ENCODE data around the gene ATP2B3. TPM values are rescaled to one million over a fixed set of nuclear protein-coding genes. Genes with fewer than 3 reads are reported as not detected.
"Not testable (repeated sequence)": the region's sequence is repeated elsewhere in the genome, so short reads cannot be mapped to it uniquely, and the experiment has no call there.

Gene ATP2B3
- total and polyA plus RNA-seq, 2 experiments from 2014 or later, result 0.17 TPM; not detected in 1

GRCh38 chrX:153604666-153605380 is 87.4 kb downstream of the ATP2B3 start:
- not testable (repeated sequence) for H3K36me3 Mint-ChIP-seq (ENCODE audit: low read depth); DNase-seq (ENCODE audit: low spot score); ATAC-seq; H3K27ac ChIP-seq (ENCODE audit: low read depth); H3K4me1 Mint-ChIP-seq; H3K4me3 Mint-ChIP-seq; H3K9me2 ChIP-seq (ENCODE audit: insufficient read depth); H3K79me2 ChIP-seq (replicated peaks; ENCODE audit: insufficient read depth); H2AFZ ChIP-seq; H3K4me2 ChIP-seq; H3K36me3 ChIP-seq (ENCODE audit: insufficient read depth); H3F3A ChIP-seq (replicated peaks; ENCODE audit: low read depth); H4K20me1 ChIP-seq (replicated peaks; ENCODE audit: insufficient read depth); H3K4me3 ChIP-seq; H3K27ac Mint-ChIP-seq; H3K9me3 Mint-ChIP-seq; H3K4me1 ChIP-seq (ENCODE audit: insufficient read depth)
- H3K27me3 Mint-ChIP-seq (ENCODE audit: insufficient read depth, low read depth, poor library complexity), result peaks cover 12% of the 10 kb centered on the region
- peaks cover 18% of the 10 kb centered on the region for H3K27me3 ChIP-seq (ENCODE audit: insufficient read depth)

- no peak overlapping the region for H2AFZ ChIP-seq
- Mint-ChIP-seq H3K9me3 (no peaks in the 10 kb centered on the region), H3K4me1 (no peaks in the 10 kb centered on the region), H3K4me3 (no peak overlapping the region), H3K36me3 (ENCODE audit: low read depth) (no peaks in the 10 kb centered on the region), H3K27me3 (ENCODE audit: insufficient read depth, low read depth, poor library complexity) (peaks cover 12% of the 10 kb centered on the region), H3K27ac (no peak overlapping the region)
- H3K4me1 ChIP-seq (ENCODE audit: insufficient read depth), result no peaks in the 10 kb centered on the region
- H4K20me1 ChIP-seq (replicated peaks; ENCODE audit: insufficient read depth), result no peaks in the 10 kb centered on the region
- ATAC-seq (no peak), DNase-seq (ENCODE audit: low spot score) (no peak)
- H3K79me2 ChIP-seq (replicated peaks; ENCODE audit: insufficient read depth), result no peaks in the 10 kb centered on the region
- H3F3A ChIP-seq (replicated peaks; ENCODE audit: low read depth), result no peaks in the 10 kb centered on the region
- no peaks in the 10 kb centered on the region for H3K9me2 ChIP-seq (ENCODE audit: insufficient read depth)
- no peaks in the 10 kb centered on the region for H3K36me3 ChIP-seq (ENCODE audit: insufficient read depth)
- H3K27me3 ChIP-seq (ENCODE audit: insufficient read depth), result peaks cover 14% of the 10 kb centered on the region
- no peak overlapping the region for H3K27ac ChIP-seq (ENCODE audit: low read depth)
- H3K4me2 ChIP-seq, result no peak overlapping the region
- H3K4me3 ChIP-seq, result no peak overlapping the region
- TF ChIP-seq NANOG (IDR thresholded peaks at IDR 0.05; ENCODE audit: borderline replicate concordance) (no peak), JUNB (IDR thresholded peaks at IDR 0.05; ENCODE audit: unreplicated experiment) (no peak), CTCF (conservative IDR thresholded peaks at IDR 0.05; ENCODE audit: low read depth in 2 of 2) (no peak), ZNF462 (CRISPR knock-in tag; IDR thresholded peaks at IDR 0.05) (no peak), POLR2AphosphoS5 (IDR thresholded peaks at IDR 0.05; ENCODE audit: low read depth) (no peak), ETS1 (IDR thresholded peaks at IDR 0.05) (no peak), EZH2 (IDR thresholded peaks at IDR 0.05; ENCODE audit: low read depth, unreplicated experiment) (no peak), REST (IDR thresholded peaks at IDR 0.05; ENCODE audit: unreplicated experiment) (no peak), CREB1 (CRISPR knock-in tag; IDR thresholded peaks at IDR 0.05; ENCODE audit: low read depth) (no peak)
Observed at GRCh38 chrX:153606503-153606902, 89.1 kb downstream of the ATP2B3 start.

Measured in GM23338 (cell line).